NCI-H128 (cell line): ENCODE data around the gene PAX1.

Source experiments
- DNase-seq: peaks from one replicate; lab custom pipeline; 2025; ENCODE audit not compliant: unreplicated experiment; lab: John Stamatoyannopoulos, UW

Gene PAX1

GRCh38 chr20:21725892-21726291 is 20.4 kb downstream of the PAX1 start:
- no peak for DNase-seq

GRCh38 chr20:21729316-21729715 is 23.9 kb downstream of the PAX1 start:
- no peak for DNase-seq

GRCh38 chr20:21739161-21739560 is 33.7 kb downstream of the PAX1 start:
- DNase-seq: no peak

GRCh38 chr20:21739682-21740081 is 34.2 kb downstream of the PAX1 start:
- no peak for DNase-seq

- no peak for DNase-seq
These were observed 35.8 kb downstream of the PAX1 start for GRCh38 chr20:21741266-21741665.

GRCh38 chr20:21762646-21763045 is 57.2 kb downstream of the PAX1 start:
- no peak for DNase-seq

- DNase-seq: no peak
These were observed 61.8 kb downstream of the PAX1 start for GRCh38 chr20:21767200-21767738.

GRCh38 chr20:21767739-21768223 is 62.3 kb downstream of the PAX1 start:
- no peak for DNase-seq
